Fibroblast of gingiva (primary cell): ENCODE data around the gene UGCG.
"Not testable (repeated sequence)": the region's sequence is repeated elsewhere in the genome, so short reads cannot be mapped to it uniquely, and the experiment has no call there.

ENCODE experiments used
- DNase-seq: peaks from one replicate; pipeline ENCODE4 v3.0.0-alpha.2; 2011; ENCODE audit warnings: low read depth

UGCG gene

DNA sequence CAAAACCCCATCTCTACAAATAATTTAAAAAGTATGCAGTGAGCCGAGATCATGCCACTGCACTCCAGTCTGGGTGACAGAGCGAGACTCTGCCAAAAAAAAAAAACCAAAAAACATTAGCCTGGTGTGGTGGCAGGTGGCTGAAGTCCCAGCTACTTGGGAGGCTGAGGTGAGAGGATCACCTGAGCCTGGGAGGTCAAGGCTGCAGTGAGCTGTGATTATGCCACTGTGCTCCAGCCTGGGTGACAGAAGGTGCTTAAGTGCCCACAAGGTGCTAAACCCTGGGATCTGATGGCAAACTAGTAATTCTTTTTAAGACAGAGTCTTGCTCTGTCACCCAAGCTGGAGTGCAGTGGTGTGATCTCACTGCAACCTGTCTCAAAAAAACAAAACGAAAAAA lies 5.7 kb upstream of the UGCG start:
- DNase-seq = not testable (repeated sequence)

DNA sequence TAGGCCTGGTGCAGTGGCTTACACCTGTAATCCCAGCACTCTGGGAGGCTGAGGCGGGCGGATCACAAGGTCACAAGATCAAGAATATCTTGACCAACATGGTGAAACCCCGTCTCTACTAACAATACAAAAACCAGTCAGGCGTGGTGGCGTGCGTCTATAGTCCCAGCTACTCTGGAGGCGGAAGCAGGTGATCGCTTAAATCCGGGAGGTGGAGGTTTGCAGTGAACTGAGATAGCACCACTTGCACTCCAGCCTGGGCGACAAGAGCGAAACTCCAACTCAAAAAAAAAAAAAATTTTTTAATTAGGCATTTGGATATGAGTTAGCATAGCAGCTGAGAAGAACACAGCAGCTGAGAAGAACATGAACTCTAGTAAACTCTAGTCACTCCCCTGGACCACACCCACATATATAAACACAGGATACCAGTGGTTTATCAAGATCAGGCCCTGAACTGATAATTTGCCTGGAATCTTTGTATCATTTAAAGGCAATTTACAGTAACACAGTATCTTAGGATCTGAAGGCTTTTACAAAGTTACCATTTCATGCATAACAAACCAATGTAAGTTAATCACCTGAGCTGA lies 4.6 kb upstream of the UGCG start:
- no peak for DNase-seq

DNA sequence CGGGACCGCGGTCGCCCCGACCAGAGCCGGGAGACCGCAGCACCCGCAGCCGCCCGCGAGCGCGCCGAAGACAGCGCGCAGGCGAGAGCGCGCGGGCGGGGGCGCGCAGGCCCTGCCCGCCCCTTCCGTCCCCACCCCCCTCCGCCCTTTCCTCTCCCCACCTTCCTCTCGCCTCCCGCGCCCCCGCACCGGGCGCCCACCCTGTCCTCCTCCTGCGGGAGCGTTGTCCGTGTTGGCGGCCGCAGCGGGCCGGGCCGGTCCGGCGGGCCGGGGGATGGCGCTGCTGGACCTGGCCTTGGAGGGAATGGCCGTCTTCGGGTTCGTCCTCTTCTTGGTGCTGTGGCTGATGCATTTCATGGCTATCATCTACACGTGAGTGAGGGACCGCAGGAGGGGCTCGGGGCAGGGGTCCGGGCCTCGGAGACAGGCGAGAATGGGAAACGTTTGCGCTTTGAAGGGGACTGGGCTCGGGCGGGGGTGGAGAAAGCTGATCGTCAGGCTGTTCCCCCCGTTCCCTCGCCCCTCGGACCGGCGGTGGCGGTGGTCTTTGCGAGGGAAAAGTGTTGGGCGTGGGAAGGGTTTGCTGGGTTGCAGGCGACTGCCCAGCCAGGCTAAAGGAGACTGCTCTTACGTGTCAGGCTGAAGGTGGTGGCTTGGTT lies 457 bp downstream of the UGCG start:
- DNase-seq = no peak

DNA sequence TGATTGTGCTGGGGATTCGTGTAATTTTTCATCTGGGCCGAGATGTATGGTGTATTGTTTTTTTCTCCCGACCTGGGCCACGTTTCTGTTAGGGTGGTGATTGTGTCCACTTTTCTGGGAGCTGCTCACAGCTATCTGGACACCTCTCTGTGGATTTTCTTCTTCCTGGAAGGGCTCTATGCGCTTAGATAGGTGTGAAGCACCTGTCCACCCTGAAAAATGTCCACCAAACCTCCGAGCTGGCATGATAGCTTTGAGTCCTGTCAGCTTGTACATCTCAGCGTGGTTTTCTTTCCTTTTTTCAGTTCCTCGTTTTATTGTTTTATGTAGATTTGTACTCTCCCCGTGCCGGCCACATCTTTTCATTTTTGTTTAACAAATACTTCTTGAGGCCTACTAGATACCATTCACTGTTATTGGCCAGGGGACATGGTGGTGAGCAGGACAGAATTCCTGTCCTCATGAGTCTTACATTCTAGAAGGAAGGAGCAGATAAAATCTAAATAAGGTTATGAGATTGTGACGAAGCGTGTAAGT lies 1.1 kb downstream of the UGCG start:
- peak; percentile 9 for DNase-seq

DNA sequence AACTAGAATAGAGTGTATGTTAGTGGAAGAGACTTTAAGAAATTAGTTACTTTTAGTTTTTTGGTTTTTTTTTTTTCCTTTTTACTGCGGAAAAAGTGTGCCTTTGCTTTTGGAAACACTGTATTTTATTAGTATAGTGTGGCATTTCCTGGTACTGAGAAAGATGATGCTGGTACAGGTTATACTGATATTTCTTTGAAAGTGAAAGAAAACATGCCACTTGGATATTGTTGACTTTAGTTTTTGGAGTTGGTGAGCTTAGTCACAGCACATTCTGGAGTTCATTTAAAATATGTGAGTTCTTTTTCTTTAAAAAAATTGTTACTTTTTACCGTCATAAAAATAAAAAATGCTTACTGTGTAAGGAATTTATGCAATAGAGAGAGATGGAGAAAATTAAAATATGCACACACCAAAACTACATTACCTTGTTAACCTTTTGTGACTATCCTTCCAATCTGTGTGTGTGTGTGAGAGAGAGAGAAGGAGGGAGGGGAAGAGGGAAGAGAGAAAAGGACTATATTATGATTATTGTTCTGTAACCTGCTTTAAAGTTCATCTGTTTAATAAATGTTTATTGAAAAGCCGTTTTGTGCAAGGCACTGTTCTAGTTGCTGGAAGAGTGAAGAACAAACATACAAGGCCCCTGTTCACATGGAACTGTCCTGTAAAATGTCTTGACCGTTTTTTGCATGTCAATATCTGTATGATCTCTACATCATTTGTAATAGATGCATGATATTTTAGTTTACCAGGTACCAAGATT lies 1.9 kb downstream of the UGCG start:
- DNase-seq = no peak

DNA sequence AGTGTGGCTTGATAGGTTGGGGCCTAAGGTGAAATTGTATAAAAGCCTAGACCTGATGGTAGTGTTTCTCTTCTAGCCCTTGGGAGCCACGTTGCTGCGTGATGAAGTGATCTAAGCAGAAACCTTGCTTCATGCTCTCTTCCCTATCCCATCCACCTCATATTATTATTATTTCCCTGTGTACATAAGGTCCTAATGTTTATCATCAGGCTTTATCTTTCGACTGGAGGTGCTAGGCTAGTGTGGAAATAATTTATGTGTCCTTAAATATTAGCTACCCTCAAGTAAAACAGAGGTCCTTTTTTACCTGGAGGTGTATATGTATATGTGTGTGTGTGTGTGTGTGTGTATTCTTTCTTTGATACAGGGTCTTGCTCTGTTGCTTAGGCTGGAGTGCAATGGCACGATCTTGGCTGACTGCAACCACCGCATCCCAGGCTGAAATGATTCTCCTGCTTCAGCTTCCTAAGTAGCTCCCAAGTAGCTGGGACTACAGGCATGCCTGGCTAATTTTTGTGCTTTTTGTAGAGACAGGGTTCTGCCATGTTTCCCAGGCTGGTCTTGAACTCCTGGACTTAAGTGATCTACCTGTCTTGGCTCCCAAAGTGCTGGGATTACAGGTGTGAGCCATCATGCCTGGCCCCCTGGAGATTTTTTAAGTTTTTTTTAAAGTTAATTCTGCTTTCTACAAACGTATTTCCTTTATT lies 3.7 kb downstream of the UGCG start:
- DNase-seq = no peak

DNA sequence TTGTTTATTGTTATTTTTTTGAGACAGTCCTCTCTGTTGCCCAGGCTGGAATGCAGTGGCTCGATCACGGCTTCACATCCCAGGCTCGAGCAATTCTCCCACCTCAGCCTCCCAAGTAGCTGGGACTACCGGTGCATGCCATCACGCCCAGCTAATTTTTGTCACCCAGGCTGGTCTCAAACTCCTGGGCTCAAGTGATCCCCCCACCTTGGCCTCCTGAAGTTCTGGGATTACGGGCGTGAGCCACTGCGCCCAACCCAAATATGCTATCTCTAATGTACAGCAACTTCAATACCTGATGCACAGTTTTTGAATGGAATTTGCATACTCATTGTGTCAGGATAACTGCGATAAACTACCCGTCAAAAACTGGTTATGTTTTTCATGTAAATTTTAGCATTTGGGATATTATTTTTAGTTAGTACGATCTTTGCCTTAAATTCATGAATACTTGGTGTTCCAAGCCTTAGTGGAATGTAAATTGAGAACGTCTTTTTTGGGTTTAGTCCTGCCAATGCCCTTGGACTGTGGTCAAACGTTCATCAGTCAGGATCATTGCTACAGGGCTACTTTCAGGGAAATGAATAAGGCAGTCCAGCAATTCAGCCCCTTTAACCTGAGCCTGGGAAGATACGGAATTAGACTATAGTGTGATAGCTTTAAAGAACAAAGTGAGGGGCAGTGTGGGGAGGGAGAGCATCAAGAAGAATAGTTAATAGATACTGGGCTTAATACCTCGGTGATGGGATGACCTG lies 4.4 kb downstream of the UGCG start:
- peak; percentile 65 for DNase-seq

DNA sequence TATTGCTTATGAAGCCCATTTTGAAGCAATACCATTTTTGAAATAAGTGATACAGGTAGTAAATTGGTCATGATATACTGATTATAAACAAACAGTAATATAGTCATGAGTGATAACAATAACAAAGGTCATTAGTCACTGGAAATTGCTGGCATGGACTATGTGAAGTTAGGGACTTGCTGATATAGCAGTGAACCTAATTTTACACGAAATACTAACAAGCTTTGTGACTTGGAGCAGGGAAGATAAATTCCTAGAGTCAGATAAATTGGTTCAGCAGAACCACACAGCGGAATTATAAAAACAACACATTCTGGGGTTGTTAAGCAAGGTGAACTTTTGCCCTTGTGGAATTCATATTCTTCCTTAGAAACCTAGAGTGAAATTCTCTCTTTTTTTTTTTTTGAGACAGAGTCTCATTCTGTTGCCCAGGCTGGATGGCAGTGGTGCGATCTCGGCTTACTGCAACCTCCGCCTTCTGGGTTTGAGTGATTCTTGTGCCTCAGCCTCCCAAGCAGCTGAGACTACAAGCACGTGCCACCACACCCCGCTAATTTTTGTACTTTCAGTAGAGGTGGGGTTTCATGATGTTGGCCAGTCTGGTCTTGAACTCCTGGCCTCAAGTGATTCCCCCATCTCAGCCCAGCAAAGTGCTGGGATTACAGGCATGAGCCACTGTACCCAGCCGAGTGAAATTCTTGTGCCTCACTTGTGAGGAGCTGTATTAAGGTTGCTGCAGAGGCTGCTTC lies 6.0 kb downstream of the UGCG start:
- DNase-seq = peak; percentile 21

DNA sequence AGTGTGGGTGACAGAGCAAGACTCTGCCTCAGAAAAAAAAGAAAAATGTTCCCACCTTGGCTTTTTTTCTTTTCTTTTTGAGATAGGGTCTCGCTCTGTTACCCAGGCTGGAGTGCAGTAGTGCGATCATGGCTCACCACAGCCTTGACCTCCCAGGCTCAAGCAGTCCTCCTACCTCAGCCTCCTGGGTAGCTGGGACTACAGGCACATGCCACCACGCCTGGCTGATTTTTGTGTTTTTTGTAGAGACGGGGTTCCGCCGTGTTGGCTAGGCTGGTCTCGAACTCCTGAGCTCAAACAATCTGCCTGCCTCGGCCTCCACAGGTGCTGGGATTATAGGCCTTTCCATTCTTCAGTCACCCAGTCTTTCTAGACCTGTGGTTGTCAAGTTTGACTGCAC lies 6.9 kb downstream of the UGCG start:
- not testable (repeated sequence) for DNase-seq

DNA sequence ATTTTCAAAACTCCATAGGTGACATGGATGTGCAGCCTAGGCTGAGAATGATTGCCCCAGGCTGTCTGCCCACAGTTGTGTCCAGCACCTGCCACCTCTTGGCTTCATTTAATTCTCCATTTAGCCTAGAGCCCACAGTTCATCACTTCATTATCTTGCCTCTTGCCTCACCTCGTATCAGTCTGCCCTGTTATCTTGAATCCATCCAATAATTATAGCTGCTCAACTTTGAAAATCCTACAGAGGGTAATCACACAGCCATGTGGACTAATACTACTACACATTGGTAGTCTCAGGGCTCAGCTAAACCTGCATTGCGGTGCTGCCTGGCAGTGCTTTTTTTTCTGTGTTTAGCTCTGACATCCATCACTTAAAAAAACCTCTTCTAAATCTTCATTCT lies 7.4 kb downstream of the UGCG start:
- DNase-seq = no peak

DNA sequence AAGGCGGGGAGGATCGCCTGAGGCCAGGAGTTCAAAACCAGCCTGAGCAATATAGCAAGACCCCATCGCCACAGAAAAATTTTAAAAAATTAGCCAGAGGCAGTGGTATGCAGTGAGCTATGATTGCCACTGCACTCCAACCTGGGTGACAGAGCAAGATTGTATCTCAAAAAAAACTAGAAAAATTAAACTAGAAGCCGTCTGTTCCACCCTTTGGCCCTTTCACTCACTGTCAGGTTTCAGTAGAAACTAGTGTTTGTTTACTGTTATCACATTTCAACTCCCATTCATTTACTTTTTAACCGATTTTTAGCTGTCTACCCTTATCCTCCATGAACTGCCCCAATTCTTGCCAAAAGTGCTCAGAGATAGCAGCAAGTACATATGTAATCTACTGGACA lies 8.3 kb downstream of the UGCG start:
- no peak for DNase-seq

DNA sequence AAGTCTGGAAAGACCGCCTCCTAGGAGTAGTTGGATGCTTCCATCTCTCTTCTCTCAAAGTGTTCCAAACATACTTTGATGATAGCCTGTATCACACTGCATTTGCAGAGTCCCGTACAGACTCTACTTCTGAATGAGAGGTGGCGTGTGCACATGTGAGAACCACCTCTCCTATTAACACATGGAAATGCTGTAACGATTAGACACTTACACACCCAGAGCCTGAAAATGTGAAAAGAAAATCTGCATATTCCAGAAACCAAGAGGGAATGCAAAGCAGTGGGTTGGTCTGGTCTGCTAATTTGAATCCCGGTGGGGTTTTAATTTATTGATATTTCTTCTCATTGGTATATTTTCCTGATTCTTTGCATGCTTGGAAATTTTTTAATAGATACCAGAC lies 10.5 kb downstream of the UGCG start:
- DNase-seq = no peak

DNA sequence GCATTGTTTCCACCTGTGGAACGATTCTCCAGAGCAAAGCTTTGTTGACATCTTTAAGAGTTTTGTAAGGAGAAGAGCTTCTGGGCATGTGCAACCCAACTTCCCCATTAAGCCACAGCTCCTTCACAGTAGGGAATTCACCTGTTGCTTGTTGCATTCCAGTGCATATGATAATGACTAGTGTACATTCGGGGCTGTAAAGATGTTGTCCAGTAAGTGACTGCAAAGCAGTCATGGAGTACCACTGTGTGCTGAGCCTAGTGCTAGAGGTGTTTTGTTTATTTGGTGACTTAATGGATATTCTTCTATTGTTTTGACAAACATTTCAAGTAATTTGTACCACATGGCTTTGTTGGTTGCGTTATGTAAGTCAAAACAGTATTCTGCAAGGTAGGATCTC lies 12.8 kb downstream of the UGCG start:
- DNase-seq = no peak

DNA sequence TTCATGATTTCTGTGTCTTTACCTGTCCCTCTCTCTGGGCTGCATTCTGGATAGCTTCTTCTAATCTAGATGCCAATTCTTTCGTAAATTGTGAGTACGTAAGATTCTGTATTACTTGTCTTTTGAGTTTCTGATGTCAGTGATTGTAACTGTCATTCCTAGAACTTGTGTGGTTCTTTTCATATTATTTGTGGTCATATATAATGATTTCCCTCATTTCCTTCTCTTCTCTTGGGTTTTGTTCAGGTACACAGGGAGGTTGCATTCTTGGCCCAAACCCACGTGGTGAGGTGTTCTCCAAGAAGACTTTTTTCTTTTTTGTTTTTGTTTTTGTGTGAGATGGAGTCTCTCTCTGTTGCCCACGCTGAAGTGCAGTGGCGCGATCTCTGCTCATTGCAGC lies 13.8 kb downstream of the UGCG start:
- no peak for DNase-seq

DNA sequence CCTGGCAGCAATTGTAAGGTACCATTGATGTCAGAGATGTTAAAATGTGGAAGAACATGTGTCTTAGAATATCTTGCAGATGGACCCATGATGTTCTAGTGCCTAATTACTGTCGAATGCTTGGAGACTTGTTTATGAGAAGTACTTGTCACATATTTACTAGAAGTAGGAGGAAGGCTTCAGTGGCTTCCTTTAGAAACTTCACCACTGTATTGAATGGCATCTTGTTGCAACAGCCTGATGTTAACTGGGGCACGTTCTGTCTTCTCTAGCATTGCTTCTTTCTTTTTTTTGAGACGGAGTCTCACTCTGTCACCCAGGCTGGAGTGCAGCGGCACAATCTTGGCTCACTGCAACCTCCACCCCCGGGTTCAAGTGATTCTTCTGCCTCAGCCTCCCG lies 16.5 kb downstream of the UGCG start:
- peak; percentile 23 for DNase-seq

DNA sequence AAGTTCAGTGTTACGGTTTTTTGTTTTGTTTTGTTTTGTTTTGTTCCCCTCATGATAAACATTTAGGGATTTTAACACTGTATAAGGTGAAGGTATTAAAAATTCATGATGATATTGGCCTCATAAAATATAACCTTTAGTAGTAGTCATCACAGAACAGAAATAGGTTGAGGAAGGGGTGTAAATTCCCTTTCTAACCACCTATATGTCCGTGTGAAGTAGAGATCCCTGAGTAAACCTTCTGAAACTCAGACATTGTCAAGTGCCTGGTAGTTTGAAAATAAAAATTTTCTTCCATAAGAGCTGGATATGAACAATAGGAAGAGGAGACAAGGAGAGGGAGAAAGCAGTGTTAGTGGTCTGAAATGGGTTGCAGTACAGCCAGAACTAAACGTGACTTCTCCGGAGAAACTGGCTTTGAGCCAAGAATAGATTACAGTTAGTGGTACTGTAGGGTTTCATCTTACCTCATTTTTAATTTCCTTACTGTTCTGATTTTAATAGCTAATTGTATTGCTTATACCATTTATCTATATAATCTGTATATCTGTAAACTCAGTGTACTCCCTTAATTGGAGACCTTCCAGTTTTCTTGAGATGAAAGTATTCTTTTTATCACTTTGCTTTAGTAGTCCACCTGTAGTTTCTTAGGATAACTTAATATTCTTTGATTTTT lies 18.3 kb downstream of the UGCG start:
- DNase-seq = peak; percentile 17

DNA sequence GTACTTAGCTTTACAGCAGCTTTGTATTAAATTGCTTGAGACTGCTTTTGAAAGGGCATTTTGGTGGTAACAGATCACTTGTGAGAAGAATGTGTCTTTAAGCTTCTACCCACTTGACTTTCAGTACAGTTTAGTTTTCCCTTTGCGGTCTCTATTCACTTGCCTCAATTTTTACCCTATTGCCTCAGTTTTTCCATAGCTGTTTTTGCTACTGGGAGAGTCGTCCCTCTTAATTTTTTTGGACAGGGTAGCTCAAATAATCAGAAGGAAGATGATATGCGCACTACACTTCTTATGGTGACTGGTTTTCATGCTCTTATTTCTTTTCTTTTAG lies 18.8 kb downstream of the UGCG start:
- DNase-seq = no peak

DNA sequence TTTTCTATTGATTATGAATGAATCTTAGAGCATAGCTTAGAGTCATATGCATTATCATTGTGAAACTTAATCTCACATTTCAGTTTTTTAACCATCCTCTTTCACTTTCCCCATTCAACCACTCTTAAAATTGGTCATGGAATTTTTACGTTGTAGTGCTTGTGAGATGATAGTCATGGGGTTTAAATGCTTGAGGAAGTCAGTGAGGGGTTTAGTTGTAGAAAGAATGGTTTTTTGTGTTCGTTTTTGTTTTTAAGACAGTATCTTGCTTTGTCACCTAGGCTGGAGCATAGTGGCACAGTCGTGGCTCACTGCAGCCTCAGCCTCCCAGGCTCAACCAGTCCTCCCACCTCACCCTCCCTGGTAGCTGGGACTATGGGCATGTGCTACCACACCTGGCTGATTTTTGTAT lies 19.6 kb downstream of the UGCG start:
- DNase-seq = no peak

DNA sequence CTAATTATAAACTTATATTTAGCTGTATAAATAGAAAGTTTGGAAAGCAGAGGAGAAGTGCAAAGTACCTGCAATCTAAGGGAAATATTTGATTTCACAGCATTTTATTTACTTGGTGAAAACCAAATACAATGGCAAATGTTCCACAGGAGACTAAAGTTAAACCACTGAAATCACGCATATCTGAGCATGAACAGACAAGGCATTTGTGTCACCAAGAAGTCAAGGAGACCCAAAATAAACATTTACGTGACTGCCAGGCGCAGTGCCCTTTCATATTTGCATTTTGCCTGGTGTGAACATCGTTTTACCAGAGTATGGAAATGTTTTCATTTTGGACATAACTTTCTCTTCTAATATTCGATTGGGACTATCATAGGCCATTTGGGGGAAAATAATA lies 20.6 kb downstream of the UGCG start:
- no peak for DNase-seq

DNA sequence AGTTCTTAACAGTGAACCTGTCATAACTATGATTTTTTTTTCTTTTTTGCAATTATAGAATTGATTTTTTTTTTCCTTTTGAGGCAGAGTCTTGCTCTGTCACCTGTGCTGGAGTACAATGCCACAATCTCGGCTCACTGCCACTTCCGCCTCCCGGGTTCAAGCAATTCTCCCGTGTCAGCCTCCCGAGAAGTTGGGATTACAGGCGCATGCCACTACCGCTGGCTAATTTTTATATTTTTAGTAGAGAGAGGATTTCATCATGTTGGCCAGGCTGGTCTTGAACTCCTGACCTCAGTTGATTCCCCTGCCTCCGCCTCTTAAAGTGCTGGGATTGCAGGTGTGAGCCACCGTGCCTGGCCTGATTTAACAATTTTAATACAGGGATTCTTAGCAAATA lies 21.4 kb downstream of the UGCG start:
- DNase-seq = no peak

DNA sequence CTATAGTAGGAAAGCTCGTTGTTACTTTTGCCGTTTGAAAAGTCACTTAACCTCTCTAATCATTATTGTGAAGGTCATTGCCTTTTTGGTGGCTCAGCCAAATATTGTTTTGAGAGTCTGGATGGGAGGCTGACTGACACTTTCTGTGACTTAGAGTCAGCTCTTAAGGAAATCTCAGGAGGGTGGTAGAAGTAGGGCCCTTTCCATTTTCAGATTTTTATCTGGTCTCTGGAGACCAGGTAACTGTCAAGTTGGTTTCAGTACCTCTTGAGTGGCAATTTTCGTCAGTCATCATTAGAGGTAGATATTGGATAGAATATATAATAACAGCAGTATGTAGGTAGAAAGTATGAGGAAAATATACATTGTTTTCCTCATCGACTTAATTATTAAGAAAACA lies 23.3 kb downstream of the UGCG start:
- DNase-seq = no peak
